WTC11 (cell line): ENCODE data around the gene HLCS. TPM values are rescaled to one million over a fixed set of nuclear protein-coding genes. Genes with fewer than 3 reads are reported as not detected.

Source experiments
- ATAC-seq: fragments of 200-7000 bp; cut with Tn5 transposase; 2 replicates; pipeline ENCODE4 v1.10.0; 2021; ENCODE audit warnings: mild to moderate bottlenecking, moderate library complexity
- CTCF ChIA-PET: fragments of 300-600 bp; sonication (Branson Sonifier 250); formaldehyde crosslinking; loops from one replicate; lab custom pipeline; 2021; ENCODE audit warnings: antibody characterized with exemption; lab: Charles Lee
- POLR2A ChIA-PET: fragments of 350-600 bp; sonication (Branson Sonifier 250); formaldehyde crosslinking; loops from one replicate; lab custom pipeline; 2021; ENCODE audit warnings: antibody characterized with exemption; lab: Charles Lee
- DNase-seq: peaks from one replicate; pipeline ENCODE4 v3.0.0; 2021; ENCODE audit warnings: low spot score
- H3K27ac Mint-ChIP-seq: 2 replicates; pipeline ENCODE4 v1.8.0; 2021; ENCODE audit warnings: mixed read lengths
- H3K27me3 Mint-ChIP-seq: 2 replicates; pipeline ENCODE4 v1.8.0; 2021; ENCODE audit warnings: low read depth, mild to moderate bottlenecking, moderate library complexity, mixed read lengths
- H3K36me3 Mint-ChIP-seq: 2 replicates; pipeline ENCODE4 v1.8.0; 2021; ENCODE audit warnings: mixed read lengths
- H3K4me1 Mint-ChIP-seq: 2 replicates; pipeline ENCODE4 v1.8.0; 2022; ENCODE audit warnings: mixed read lengths
- H3K4me3 Mint-ChIP-seq: 2 replicates; pipeline ENCODE4 v1.8.0; 2021; ENCODE audit warnings: mild to moderate bottlenecking, moderate library complexity, mixed read lengths
- H3K9me3 Mint-ChIP-seq: 2 replicates; pipeline ENCODE4 v1.8.0; 2021; ENCODE audit warnings: mixed read lengths
- ARID4B ChIP-seq: sonication (generic); formaldehyde crosslinking; IDR thresholded peaks from 2 replicates; pipeline ENCODE4 v1.8.0; 2023; ENCODE audit warnings: missing genetic modification reagents, mild to moderate bottlenecking, borderline replicate concordance
- ATF6 ChIP-seq: sonication (generic); formaldehyde crosslinking; IDR thresholded peaks from 2 replicates; pipeline ENCODE4 v1.8.1; 2023; ENCODE audit warnings: mild to moderate bottlenecking, missing genetic modification reagents
- CTCF ChIP-seq: fragments of 200-600 bp; IDR thresholded peaks from 2 replicates; pipeline ENCODE4 v1.8.0; 2022; ENCODE audit warnings: antibody characterized with exemption
- E2F1 ChIP-seq: sonication (generic); formaldehyde crosslinking; IDR thresholded peaks from 2 replicates; pipeline ENCODE4 v1.8.0; 2022; ENCODE audit warnings: mild to moderate bottlenecking, missing genetic modification reagents
- ELF4 ChIP-seq: sonication (generic); formaldehyde crosslinking; IDR thresholded peaks from 2 replicates; pipeline ENCODE4 v1.8.1; 2022; ENCODE audit warnings: low read depth, mild to moderate bottlenecking, moderate library complexity, missing genetic modification reagents
- GABPB1 ChIP-seq: sonication (generic); formaldehyde crosslinking; IDR thresholded peaks from 2 replicates; pipeline ENCODE4 v1.8.1; 2023; ENCODE audit warnings: mild to moderate bottlenecking, missing genetic modification reagents
- GTF2I ChIP-seq: fragments of 250-450 bp; sonication (Bioruptor Pico); conservative IDR thresholded peaks from 2 replicates; pipeline ENCODE4 v1.4.0; 2021; ENCODE audit warnings: mild to moderate bottlenecking
- JAZF1 ChIP-seq: fragments of 250-450 bp; sonication (Bioruptor Pico); IDR thresholded peaks from 2 replicates; pipeline ENCODE4 v1.9.0; 2021; ENCODE audit warnings: moderate library complexity, mild to moderate bottlenecking, inconsistent platforms
- TEAD4 ChIP-seq: sonication (generic); formaldehyde crosslinking; IDR thresholded peaks from 2 replicates; pipeline ENCODE4 v1.8.0; 2022; ENCODE audit warnings: mild to moderate bottlenecking, missing genetic modification reagents
- USF1 ChIP-seq: sonication (generic); formaldehyde crosslinking; IDR thresholded peaks from 2 replicates; pipeline ENCODE4 v1.8.0; 2022; ENCODE audit warnings: mild to moderate bottlenecking, missing genetic modification reagents
- ZBTB21 ChIP-seq: sonication (generic); formaldehyde crosslinking; IDR thresholded peaks from 2 replicates; pipeline ENCODE4 v1.8.1; 2023; ENCODE audit warnings: mild to moderate bottlenecking, missing genetic modification reagents, borderline replicate concordance
- ZNF263 ChIP-seq: sonication (generic); formaldehyde crosslinking; IDR thresholded peaks from 2 replicates; pipeline ENCODE4 v1.8.1; 2022; ENCODE audit warnings: low read depth, mild to moderate bottlenecking, moderate library complexity, missing genetic modification reagents
- total RNA-seq: library from RNA; stranded (reverse); gene quantifications from 3 replicates; pipeline ENCODE4 v1.2.3, GENCODE V29; 2021
- TF ChIP-seq, protein P1 (sequence below): sonication (generic); formaldehyde crosslinking; IDR thresholded peaks from 2 replicates; pipeline ENCODE4 v1.8.0; 2022; ENCODE audit warnings: mild to moderate bottlenecking, missing genetic modification reagents
- TF ChIP-seq, protein P2 (sequence below): fragments of 250-450 bp; sonication (Bioruptor Pico); IDR thresholded peaks from 2 replicates; pipeline ENCODE4 v2.1.2; 2022; ENCODE audit warnings: mild to moderate bottlenecking, moderate library complexity
- TF ChIP-seq, protein P3 (sequence below): fragments of 250-450 bp; sonication (Bioruptor Pico); IDR thresholded peaks from 2 replicates; pipeline ENCODE4 v1.8.0; 2021; ENCODE audit warnings: mild to moderate bottlenecking
- TF ChIP-seq, protein P4 (sequence below): sonication (generic); formaldehyde crosslinking; IDR thresholded peaks from 2 replicates; pipeline ENCODE4 v1.8.1; 2022; ENCODE audit warnings: low read depth, mild to moderate bottlenecking, moderate library complexity, missing genetic modification reagents, borderline replicate concordance

The HLCS gene
- total RNA-seq, 1 experiment from 2014 or later, result 9.3 TPM

GRCh38 chr21:36976882-36977651 is 10.6 kb upstream of the HLCS start:
- CTCF ChIA-PET, result interaction anchor here (0.6 to 2.3 kb wide), 53 partner anchors 8 to 523 kb away, joined by 3 to 48 read pairs (median 4); partner anchors contain the start of genes HLCS and RIPPLY3
- Mint-ChIP-seq H3K9me3 (no peaks in the 10 kb centered on the region), H3K27me3 (peaks cover 27% of the 10 kb centered on the region), H3K27ac (no peak overlapping the region), H3K4me1 (peaks cover 16% of the 10 kb centered on the region), H3K36me3 (no peaks in the 10 kb centered on the region), H3K4me3 (no peak overlapping the region)
- ATAC-seq (peak; percentile 72), DNase-seq (peak; percentile 33)
- POLR2A ChIA-PET, result no interaction called here
- TF ChIP-seq GTF2I (CRISPR knock-in tag) (no peak), GABPB1 (CRISPR knock-in tag) (no peak), CTCF (peak; percentile 34; the same call in 1 of the 2 replicates), ELF4 (CRISPR knock-in tag) (no peak)
- TF ChIP-seq, protein P1, sequence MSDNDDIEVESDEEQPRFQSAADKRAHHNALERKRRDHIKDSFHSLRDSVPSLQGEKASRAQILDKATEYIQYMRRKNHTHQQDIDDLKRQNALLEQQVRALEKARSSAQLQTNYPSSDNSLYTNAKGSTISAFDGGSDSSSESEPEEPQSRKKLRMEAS (CRISPR knock-in tag), result no peak

DNA sequence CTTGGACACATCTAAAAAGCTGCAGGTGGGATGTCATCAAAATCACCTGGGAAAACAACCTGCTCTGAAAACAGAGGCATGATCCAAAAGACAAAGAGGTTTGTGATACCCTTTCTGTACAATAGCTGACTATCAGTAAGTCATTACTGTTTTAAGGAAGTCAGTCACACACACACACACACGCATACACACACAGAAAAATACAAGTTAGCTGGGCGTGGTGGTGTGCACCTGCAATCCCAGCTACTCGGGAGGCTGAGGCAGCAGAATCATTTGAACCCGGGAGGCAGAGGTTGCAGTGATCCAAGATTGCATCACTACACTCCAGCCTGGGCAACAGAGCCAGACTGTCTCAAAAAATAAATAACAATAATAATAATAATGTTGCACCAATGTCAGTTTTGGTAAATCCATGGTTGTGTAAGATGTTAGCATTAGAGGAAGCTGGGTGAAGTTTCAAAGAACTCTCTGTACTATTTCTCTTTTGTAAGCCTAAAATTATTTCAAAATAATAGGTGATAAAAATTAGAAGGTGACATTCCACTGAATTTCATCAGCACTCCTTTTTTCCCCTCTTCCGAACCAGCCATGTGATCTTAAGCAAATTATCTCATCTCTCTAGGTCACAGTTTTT is 9.9 kb upstream of the HLCS start:
- Mint-ChIP-seq H3K36me3 (no peaks in the 10 kb centered on the region), H3K27ac (no peak overlapping the region), H3K9me3 (no peaks in the 10 kb centered on the region), H3K4me1 (peaks cover 16% of the 10 kb centered on the region), H3K27me3 (peaks cover 19% of the 10 kb centered on the region), H3K4me3 (no peak overlapping the region)
- DNase-seq (no peak), ATAC-seq (no peak)
- ChIA-PET POLR2A (no interaction called here), CTCF (interaction anchor here (0.6 to 2.3 kb wide), 51 partner anchors 7 to 522 kb away, joined by 3 to 48 read pairs (median 5); partner anchors contain the start of genes HLCS and RIPPLY3)
- TF ChIP-seq ZNF263 (CRISPR knock-in tag) (no peak), ATF6 (CRISPR knock-in tag) (no peak), ZBTB21 (CRISPR knock-in tag) (no peak), USF1 (CRISPR knock-in tag) (no peak), JAZF1 (CRISPR knock-in tag) (no peak), ARID4B (no peak), TEAD4 (no peak), E2F1 (CRISPR knock-in tag) (no peak)
- TF ChIP-seq, protein P2, sequence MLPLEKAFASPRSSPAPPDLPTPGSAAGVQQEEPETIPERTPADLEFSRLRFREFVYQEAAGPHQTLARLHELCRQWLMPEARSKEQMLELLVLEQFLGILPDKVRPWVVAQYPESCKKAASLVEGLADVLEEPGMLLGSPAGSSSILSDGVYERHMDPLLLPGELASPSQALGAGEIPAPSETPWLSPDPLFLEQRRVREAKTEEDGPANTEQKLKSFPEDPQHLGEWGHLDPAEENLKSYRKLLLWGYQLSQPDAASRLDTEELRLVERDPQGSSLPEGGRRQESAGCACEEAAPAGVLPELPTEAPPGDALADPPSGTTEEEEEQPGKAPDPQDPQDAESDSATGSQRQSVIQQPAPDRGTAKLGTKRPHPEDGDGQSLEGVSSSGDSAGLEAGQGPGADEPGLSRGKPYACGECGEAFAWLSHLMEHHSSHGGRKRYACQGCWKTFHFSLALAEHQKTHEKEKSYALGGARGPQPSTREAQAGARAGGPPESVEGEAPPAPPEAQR, result no peak
- TF ChIP-seq, protein P1 (CRISPR knock-in tag), result no peak
- TF ChIP-seq, protein P3, sequence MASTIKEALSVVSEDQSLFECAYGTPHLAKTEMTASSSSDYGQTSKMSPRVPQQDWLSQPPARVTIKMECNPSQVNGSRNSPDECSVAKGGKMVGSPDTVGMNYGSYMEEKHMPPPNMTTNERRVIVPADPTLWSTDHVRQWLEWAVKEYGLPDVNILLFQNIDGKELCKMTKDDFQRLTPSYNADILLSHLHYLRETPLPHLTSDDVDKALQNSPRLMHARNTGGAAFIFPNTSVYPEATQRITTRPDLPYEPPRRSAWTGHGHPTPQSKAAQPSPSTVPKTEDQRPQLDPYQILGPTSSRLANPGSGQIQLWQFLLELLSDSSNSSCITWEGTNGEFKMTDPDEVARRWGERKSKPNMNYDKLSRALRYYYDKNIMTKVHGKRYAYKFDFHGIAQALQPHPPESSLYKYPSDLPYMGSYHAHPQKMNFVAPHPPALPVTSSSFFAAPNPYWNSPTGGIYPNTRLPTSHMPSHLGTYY (CRISPR knock-in tag), result no peak
- TF ChIP-seq, protein P4, sequence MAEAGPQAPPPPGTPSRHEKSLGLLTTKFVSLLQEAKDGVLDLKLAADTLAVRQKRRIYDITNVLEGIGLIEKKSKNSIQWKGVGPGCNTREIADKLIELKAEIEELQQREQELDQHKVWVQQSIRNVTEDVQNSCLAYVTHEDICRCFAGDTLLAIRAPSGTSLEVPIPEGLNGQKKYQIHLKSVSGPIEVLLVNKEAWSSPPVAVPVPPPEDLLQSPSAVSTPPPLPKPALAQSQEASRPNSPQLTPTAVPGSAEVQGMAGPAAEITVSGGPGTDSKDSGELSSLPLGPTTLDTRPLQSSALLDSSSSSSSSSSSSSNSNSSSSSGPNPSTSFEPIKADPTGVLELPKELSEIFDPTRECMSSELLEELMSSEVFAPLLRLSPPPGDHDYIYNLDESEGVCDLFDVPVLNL (CRISPR knock-in tag), result no peak
